ENCODE results near the gene ANKHD1.

Gene ANKHD1

DNA sequence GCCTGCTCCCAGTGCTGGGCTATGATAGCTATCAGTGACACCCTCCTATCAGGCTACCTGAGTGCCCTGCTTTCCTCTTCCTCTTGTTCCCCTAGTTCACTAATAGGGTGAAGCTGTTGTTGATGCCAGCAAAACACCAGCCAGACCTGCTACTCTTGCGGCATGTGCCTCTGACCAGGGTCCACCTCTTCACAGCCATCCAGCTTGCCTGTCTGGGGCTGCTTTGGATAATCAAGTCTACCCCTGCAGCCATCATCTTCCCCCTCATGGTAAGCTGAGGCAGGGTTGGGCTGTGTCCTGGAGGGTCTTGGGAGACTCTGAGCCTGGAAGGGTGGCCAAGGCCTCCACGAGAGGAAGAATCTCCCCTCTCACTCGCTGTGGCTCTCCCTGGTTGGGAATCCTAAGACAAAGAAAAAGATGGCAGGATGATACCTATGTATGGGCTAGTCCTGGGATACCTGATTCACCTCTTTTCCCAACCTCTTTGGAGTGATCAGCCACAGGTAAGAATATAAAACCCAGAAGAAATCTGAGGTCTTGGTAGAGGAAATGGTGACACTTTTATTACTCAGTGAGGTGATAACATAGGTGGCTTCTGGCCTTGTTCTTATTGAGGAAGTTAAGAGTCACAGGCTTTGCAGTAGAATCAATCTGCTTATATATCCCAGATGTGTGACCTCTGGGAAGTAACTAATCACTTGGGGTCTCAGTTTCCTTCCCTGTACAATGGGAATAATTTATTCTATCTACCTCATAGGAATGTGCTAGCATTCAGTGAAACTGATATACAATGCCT is 30.1 kb upstream of the ANKHD1 start:
- no peak for DNase-seq (ENCODE audit: low read depth, low spot score)

DNA sequence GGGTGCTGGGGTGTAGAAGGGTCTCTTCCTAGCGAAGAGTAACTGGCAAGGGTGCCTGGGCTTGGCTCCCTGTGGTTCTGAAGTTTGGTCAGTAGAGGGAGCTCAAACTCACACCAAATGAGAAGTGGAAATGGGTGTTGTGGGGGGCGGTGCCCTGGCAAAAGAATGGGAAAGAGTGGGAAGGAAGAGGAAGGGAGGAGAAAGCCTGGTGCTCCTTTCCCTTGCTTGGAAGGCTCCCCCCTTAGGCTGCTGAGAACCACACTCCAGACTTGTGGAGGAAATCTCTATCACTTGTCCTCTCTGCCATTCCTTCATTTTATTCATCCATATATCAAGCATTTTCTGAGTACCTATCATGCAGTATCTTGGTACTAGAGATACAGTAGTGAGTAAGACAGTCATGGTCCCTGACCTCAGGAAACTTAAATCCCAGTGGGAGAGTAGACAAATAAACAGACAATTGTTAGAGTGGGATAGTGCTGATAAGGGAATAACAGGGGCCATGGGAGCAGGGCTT is 28.6 kb upstream of the ANKHD1 start:
- peak; percentile 83 for DNase-seq (ENCODE audit: low read depth, low spot score)

DNA sequence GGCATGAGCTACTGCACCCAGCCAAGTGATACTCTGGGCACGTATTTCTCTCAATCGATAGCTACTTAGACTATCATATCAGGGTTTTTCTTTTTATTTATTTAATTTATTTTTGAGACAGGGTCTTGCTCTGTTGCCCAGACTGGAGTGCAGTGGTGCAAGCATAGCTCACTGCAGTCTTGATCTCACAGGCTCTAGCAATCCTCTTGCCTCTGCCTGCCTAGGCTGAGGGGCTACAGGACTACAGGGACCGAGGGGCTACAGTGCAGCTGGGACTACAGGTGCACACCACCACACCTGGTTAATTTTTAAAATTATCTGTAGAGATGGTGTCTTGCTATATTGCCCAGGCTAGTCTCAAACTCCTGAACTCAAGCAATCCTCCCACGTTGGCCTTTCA is 20.3 kb upstream of the ANKHD1 start:
- no peak for DNase-seq (ENCODE audit: low read depth, low spot score)

DNA sequence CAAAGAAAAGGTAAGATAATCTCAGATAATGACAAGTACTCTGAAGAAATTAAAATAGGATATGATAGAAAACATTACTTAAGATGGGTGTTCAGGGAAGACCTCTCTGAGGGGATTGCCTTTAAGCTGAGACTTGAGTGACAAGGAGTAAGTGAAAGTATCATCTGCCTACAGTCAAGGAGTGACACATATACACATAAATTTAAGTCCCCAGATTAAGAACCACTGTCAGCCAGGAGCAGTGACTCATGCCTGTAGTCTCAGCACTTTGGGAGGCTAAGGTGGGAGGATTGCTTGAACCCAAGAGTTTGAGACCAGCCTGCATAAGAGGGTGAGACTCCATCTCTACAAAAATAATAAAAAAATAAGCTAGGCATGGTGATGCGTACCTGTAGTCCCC is 19.7 kb upstream of the ANKHD1 start:
- DNase-seq (ENCODE audit: low read depth, low spot score) = no peak

DNA sequence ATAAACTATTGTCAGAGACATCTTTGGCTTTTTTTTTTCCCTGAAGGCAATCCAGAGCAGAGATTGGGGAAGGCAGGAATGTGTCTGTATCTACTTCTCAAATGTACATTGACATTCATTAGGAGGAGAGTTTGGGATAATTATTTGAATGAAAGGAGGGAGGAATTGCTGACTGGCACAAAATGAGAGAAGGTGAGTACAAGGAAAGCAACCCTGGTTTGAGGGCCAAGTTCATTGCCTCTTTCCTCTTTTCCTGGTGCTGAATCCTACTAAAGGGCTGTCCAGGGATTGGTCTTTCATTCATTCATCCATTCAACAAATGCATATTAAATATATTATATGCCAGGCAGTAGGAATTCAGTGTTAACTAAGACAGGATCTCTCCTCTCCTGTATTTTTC is 18.8 kb upstream of the ANKHD1 start:
- DNase-seq (ENCODE audit: low read depth, low spot score) = no peak

DNA sequence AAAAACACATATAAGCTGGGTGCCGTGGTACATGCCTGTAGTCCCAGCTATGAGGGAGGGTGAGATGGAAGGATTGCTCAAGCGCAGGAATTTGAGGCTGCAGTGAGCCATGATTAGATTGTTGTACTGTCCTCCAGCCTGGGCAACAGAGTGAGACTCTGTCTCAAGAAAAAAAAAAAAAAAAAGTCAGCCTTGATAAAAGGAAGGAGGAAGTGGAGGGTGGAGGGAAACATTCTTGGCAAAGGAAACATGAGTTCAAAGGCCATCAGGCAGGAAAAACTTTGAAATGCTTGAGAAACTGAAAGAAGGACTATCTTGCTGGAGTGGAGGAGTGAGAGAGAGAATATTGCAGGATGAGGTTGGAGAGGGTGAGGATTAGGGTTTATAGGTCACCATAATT is 18.3 kb upstream of the ANKHD1 start:
- no peak for DNase-seq (ENCODE audit: low read depth, low spot score)

DNA sequence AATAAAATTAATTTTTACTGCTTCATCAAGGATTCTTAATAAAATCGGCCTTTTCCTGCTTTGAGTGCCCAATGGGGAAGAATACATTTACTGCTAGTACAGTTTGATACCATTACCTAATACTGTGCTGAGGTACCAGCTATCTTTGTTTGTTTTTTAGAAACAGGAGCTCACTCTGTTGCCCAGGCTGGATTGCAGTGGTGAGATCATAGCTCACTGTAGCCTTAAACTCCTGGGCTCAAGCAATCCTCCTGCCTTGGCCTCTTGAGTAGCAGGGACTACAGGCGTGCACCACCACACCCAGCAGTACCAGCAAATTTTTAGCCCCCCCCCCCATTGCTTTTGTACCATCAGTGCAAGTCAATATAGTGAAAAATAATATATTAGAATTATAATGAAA is 13.6 kb upstream of the ANKHD1 start:
- no peak for DNase-seq (ENCODE audit: low read depth, low spot score)

DNA sequence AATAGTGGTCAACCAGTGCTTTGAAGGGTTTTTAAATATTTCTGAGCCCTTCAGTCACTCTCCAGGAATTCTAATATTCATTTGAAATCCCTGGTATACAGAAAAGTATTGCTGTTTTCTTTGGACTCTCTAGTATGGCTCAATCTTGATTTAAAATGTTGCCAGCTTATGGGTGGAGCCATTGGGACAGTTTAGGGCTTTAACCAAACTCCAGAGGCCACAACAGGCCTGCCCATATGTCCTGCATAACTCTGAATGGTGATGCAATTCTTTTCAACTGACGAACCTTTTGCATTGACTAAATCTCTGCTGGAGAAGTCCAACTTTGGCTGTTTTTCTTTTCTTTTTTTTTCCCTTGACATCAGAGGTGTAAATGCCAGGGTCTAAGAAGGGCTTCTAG is 10.3 kb upstream of the ANKHD1 start:
- no peak for DNase-seq (ENCODE audit: low read depth, low spot score)

DNA sequence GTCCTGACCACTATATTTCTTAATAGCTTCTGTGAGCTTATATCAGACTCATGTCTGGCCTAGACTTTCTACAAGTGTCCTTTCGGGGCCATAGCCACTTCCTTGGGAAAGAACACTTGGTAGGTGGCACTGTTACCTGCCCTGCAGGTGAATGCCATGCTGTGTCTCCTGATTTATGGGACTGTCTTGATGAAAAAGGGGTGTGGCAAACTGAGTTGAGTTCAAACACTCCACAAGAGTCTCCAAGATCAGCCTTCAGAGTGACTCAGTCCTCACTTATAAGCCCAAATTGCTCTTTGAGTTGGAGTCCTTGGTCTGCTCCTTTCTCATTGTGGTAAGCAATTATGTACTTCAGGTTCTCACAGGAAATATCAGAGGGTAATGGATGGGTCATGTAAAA is 9.9 kb upstream of the ANKHD1 start:
- DNase-seq (ENCODE audit: low read depth, low spot score) = no peak

DNA sequence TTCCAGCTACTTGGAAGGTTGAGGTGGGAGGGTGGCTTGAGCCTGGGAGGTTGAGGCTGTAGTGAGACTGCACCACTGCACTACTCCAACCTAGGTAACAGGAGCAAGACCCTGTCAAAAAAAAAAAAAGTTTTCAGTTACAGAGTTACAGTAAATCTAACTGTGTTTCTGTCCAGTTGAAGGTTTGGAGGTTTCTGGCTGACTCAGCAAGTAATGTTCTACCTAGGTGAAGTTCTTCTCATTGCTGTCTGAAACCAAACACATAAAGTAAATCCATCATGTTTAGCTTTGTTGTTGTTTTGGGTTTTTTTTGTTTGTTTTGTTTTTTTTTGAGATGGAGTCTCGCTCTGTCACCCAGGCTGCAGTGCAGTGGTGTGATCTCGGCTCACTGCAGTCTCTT is 7.9 kb upstream of the ANKHD1 start:
- no peak for DNase-seq (ENCODE audit: low read depth, low spot score)

DNA sequence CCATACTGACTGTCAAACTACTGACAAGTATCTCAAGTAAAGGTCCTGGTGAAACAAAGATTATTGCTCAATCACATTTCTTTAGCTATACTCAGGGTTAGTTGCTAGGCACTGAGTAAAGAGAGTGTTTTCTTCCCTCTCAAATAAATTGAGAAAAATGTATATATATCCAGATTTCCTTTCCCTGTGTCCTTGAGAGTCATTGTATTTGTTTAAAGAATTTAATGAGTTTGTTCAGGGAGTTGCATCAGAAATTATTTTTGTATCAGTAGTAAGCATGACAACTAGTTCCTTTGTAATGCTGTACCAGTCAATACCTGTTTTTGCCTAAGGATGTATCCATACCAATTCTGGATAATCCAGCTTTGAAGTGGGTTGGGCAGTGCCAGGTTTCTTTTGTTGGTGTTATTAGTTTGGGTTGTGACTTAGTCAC is 3.2 kb upstream of the ANKHD1 start:
- DNase-seq (ENCODE audit: low read depth, low spot score) = no peak

DNA sequence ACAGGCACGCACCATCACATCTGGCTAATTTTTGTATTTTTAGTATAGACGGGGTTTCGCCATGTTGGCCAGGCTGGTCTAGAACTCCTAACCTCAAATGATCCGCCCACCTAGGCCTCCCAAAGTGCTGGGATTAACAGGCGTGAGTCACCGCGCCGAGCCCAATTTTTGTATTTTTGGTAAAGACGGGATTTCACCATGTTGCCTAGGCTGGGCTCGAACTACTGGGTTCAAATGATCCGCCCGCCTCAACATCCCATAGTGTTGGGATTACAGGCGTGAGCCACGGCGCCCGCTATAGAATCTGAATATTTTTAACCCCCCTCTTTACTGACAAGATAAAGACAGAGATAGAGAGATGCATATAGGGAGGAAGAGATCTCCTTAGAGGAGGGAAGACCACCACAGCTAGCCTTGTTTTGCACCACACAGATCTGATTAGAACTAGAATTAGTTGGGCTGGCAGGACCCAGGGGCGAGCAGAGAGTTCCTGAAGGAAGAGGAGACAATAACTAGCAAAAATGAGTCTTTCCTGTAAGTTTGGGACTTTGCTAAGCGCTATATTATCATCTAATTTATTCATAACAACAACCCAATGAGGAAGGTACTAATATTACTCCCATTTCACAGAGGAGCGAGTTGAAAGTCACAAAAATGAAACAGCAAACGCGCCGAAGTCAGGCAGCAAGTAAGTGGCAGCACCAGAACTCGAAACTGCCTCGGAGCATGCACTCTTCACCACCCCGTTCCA is 1.5 kb upstream of the ANKHD1 start:
- DNase-seq (ENCODE audit: low read depth, low spot score) = no peak

DNA sequence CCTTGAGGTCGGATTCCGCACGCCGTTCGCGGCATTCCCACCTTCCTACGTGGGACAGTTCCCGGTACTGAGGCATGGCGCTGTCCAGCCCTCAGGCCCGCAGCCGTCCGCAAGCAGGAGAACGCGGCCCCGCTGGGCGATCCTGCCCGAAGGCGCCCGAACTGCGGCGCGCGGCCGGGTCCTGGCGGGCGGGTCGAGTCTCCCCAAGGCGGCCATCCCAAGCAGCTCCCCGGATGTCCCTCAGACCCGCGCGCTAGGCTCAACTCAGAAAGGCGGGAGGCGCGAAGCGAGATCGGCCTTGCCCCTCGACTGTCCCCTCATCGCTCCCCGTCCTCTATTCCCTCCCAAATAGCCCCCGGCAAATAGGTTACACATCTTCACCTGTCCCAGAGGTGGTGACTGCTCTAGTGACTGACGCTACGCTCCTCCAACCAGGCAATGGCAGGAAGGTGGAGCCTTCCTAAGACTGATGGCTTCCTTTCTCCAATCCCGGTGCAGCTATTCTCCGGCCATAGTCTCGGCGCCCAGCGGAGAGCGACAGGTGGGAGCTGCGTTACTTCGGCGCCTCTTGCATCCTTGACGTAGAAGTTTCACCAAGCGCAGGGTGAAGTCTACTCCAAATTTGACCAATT is 787 bp upstream of the ANKHD1 start:
- peak; percentile 98 for DNase-seq (ENCODE audit: low read depth, low spot score)

DNA sequence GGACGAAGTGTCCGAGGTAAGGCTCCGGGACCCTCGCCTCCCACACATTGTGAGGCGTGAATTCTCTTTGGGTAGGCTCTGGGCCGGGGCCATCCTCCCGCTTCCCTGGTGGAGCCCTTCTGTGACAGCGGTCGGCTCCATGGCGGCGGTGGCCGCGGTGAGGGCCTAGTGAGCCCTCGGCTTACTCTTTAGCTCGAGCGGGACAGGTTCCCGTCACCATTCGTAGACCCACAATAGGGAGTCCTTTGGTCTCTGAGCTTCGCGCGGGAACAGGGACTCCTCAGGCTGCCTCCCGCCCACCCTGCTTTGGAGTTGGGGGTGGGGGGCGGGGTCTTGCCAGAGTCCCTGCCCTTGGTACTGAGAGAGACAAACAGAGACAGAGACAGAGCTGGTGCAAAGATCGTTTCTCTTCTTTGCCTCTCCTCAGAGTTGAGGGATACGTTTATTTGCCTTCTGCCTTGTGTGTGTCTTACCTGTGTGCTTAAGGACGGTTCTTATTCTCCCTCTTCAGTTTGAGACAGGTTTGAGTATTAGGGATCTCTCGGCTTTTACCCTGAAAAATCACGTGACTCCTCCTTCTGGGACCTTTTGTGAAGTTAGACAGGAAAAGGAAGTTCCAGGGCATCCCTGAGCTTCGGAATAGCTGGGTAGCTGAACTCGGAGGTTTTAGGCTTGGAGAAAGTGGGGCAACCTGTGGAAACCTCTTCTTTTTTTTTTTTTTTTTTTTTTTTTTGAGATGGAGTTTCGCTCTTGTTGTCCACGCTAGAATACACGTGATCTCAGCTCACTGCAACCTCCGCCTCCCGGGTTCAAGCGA is 833 bp downstream of the ANKHD1 start:
- DNase-seq (ENCODE audit: low read depth, low spot score) = peak; percentile 76

DNA sequence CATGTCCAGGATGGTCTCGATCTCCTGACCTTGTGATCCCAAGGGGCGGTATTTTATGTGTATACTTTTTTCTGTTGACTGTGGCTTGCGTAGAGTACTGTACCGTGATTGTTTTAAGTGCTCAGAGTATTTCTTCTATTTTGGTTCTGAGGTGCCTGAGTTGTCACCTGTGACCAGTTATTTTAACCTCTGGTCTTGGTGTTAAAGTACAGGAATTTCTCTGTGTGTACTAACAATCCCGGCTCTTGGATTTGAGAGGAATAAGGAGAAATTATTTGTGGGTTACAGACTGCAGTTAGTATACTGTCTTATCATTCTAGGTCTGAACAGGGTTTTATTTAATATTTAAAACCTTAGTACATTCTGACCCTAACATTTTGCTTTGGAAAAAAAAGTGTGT is 2.0 kb downstream of the ANKHD1 start:
- no peak for DNase-seq (ENCODE audit: low read depth, low spot score)

DNA sequence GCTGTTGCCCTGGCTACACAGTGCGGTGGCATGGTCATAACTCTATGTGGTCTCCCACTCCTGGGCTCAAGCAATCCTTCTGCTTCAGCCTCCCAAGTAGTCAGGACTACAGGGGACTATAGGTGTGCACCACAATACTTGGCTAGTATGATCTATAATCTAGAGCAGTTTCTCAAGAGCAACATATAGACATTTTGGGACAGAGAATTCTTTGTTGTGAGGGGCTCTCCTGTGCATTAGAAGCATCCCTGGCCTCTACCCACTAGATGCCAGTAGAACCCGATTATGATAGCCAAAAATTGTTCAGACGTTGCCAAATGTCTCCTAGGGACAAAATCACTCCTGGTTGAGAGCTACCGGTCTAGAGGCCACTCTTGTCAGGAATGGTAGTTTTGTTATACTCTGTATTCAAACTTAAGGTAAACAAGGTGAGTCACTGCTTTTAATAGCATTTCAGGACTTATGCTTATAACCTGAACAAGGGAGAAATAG is 7.2 kb downstream of the ANKHD1 start:
- peak; percentile 24 for DNase-seq (ENCODE audit: low read depth, low spot score)

DNA sequence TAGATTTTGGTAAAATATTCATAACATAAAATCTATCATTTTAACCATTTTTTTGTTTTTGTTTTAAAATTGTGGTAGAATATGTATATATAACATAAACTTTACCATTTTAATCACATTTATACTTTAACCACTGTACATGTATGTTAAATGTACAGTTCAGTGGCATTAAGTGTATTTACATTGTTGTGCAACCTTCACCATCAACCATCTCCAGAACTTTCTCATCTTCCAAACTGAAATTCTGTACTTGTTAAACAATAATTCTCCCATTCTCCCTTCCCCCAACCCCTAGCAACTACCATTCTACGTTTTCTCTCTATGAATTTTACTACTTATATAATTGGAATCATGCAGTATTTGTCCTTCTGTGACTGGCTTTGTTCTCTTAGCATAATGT is 11.6 kb downstream of the ANKHD1 start:
- no peak for DNase-seq (ENCODE audit: low read depth, low spot score)

DNA sequence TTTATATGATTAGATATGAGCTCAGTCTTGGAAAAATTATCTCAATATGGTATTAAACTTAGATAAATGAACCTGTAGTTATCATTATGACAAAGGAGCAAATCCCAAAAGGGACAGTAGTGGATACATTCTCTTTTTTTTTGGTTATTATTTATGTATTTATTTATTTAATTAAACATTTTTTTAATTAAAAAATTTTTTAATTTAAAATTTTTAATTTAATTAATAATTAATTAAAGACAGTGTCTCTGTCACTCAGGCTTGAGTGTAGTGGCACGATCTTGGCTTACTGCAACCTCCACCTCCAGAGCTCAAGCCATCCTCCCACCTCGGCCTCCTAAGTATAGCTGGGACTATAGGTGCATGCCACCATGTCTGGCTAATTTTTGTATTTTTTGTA is 15.6 kb downstream of the ANKHD1 start:
- no peak for DNase-seq (ENCODE audit: low read depth, low spot score)

DNA sequence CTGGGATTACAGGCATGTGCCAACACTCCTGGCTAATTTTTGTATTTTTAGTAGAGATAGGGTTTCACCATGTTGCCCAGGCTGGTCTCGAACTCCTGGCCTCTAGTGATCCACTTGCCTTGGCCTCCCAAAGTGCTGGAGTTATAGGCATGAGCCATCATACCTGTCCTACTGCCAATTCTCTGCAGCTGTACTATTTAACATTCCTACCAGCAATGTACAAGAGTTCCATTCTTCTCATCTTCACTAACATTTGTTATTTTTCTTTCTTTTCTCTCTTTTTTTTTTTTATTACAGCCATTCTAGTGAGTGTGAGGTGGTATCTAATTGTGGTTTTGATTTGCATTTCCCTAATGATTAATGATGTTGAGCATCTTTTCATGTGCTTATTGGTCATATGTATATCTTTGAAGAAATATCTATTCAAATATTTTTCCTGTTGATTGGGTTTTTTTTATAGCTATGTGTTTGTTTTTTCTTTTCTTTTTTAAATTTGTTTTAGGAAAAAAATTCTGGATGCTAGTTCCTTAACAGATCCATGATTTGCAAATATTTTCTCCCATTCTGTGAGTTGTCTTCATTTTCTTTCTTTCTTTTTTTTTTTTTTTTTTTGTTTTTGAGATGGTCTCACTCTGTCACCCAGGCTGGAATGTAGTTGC is 17.4 kb downstream of the ANKHD1 start:
- DNase-seq (ENCODE audit: low read depth, low spot score) = no peak

DNA sequence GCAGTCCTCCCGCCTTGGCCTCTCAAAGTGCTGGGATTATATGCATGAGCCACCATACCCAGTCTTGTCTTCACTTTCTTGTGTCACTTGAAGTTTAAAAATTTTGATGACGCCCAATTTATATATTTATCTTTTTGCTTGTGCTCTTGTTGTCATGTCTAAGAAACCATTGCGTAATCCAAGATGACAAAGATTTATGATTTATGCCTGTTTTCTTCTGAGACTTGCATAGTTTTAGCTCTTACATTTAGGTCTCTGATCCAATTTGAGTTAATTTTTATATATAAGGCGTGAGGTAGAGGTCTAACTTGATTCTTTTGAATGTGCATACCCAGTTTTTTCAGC is 18.6 kb downstream of the ANKHD1 start:
- no peak for DNase-seq (ENCODE audit: low read depth, low spot score)
